Panc1 (cell line): ENCODE data around the gene ADAMTS18. TPM values are rescaled to one million over a fixed set of nuclear protein-coding genes. Genes with fewer than 3 reads are reported as not detected.

Source experiments
- ATAC-seq: fragments of 200-7000 bp; cut with Tn5 transposase; 2 replicates; pipeline ENCODE4 v1.9.1; 2020; ENCODE audit warnings: mild to moderate bottlenecking, moderate library complexity
- BruUV-seq: library from RNA; stranded (reverse); fragments of 400-500 nt; replicated peaks from 2 replicates; lab custom pipeline; 2021; lab: Mats Ljungman, UMichigan
- CTCF ChIA-PET: fragments of 300-600 bp; sonication (Branson Sonifier 250); formaldehyde crosslinking; loops from one replicate; lab custom pipeline; 2022; ENCODE audit warnings: antibody characterized with exemption; lab: Charles Lee
- POLR2A ChIA-PET: fragments of 300-600 bp; sonication (Branson Sonifier 250); formaldehyde crosslinking; loops from one replicate; lab custom pipeline; 2022; ENCODE audit warnings: antibody characterized with exemption; lab: Charles Lee
- DNase-seq: peaks from one replicate; pipeline ENCODE4 v3.0.0-alpha.2; 2010; ENCODE audit warnings: low read depth, low spot score
- H3K27ac ChIP-seq: 2 replicates; pipeline ENCODE4 v1.5.1; 2011; ENCODE audit warnings: mild to moderate bottlenecking, low read length, inconsistent platforms
- H3K27me3 ChIP-seq: fragments of 200-500 bp; sonication (Bioruptor generic); 2 replicates; pipeline ENCODE4 v1.6.0; 2014; ENCODE audit warnings: low read length, inconsistent platforms; ENCODE audit not compliant: control insufficient read depth, insufficient read depth
- H3K36me3 ChIP-seq: fragments of 200-500 bp; sonication (Bioruptor generic); 2 replicates; pipeline ENCODE4 v1.5.1; 2014; ENCODE audit warnings: inconsistent platforms, mild to moderate bottlenecking, low read length, moderate library complexity; ENCODE audit not compliant: control insufficient read depth, insufficient read depth
- H3K4me1 ChIP-seq: 2 replicates; pipeline ENCODE4 v1.5.1; 2011; ENCODE audit warnings: inconsistent platforms, mild to moderate bottlenecking, low read length, moderate library complexity; ENCODE audit not compliant: control insufficient read depth, insufficient read depth
- H3K4me3 ChIP-seq, 2 experiments: 2 replicates each; pipeline ENCODE4 v1.5.1; 2011 to 2012; ENCODE audit warnings: low read depth in 2 of 2, low read length in 2 of 2, mild to moderate bottlenecking in 2 of 2, inconsistent platforms in 1 of 2, moderate library complexity in 1 of 2
- H3K9me3 ChIP-seq: fragments of 200-500 bp; sonication (Bioruptor generic); 2 replicates; pipeline ENCODE4 v1.5.1; 2014; ENCODE audit warnings: low read depth, mild to moderate bottlenecking, inconsistent platforms, low read length, moderate library complexity; ENCODE audit not compliant: control insufficient read depth, insufficient read depth
- CTCF ChIP-seq: fragments of 450-650 bp; IDR thresholded peaks from 2 replicates; pipeline ENCODE4 v1.5.1; 2017; ENCODE audit warnings: mild to moderate bottlenecking
- POLR2AphosphoS5 ChIP-seq: IDR thresholded peaks from 2 replicates; pipeline ENCODE4 v1.6.1; 2012; ENCODE audit warnings: mild to moderate bottlenecking, low read depth, low read length, moderate library complexity
- REST ChIP-seq, 2 experiments: IDR thresholded peaks; 2 replicates each; pipeline ENCODE4 v1.6.1; 2011 to 2012; ENCODE audit warnings: low read depth in 2 of 2, control low read depth in 1 of 2, low read length in 1 of 2, mild to moderate bottlenecking in 1 of 2, moderate library complexity in 1 of 2; ENCODE audit not compliant: insufficient read depth in 1 of 2
- SIN3A ChIP-seq: IDR thresholded peaks from 2 replicates; pipeline ENCODE4 v1.6.1; 2012; ENCODE audit warnings: low read depth, mild to moderate bottlenecking, low read length, moderate library complexity, borderline replicate concordance; ENCODE audit not compliant: insufficient read depth
- TCF7L2 ChIP-seq: IDR thresholded peaks from 2 replicates; pipeline ENCODE4 v1.6.1; 2011; ENCODE audit warnings: mild to moderate bottlenecking, low read depth, low read length, inconsistent platforms
- in situ Hi-C: cut with HindIII; loops from 2 replicates; pipeline ENCODE4 v1.10.0; 2016; ENCODE audit warnings: low sequenced_read_pairs, low pct_unique_long_range_greater_than_20kb
- intact Hi-C: fragments of 100-400 bp; cut with micrococcal nuclease; formaldehyde crosslinking; loops from one replicate; pipeline ENCODE4 v1.10.0; 2022; ENCODE audit not compliant: unreplicated experiment
- total RNA-seq: library from RNA; stranded (reverse); gene quantifications from one replicate; pipeline ENCODE4 v1.2.1, GENCODE V29; 2021; ENCODE audit not compliant: unreplicated experiment

The ADAMTS18 gene
- total RNA-seq, 1 experiment from 2014 or later = not detected

GRCh38 chr16:77437859-77438258, 3.0 kb upstream of the ADAMTS18 start:
- ChIA-PET CTCF (interaction anchor here (0.6 kb wide), 1 partner anchor 83 kb away, joined by 3 read pairs; no protein-coding TSS in a partner anchor), POLR2A (no interaction called here)
- H3K4me1 ChIP-seq = peaks cover 3% of the 10 kb centered on the region; the same call in 1 of the 2 replicates
- H3K27me3 ChIP-seq = no peaks in the 10 kb centered on the region
- in situ Hi-C loops (no loop called here), intact Hi-C loops (loop anchor here (5.0 kb wide), 1 partner anchor 144 kb away; no protein-coding TSS in a partner anchor)
- no TSS peak for BruUV-seq
- no peak for ATAC-seq
- no peak overlapping the region for H3K4me3 ChIP-seq
- DNase-seq = no peak
- H3K36me3 ChIP-seq = no peaks in the 10 kb centered on the region
- no peaks in the 10 kb centered on the region for H3K9me3 ChIP-seq
- peak overlapping the region; percentile 66; the same call in 1 of the 2 replicates for H3K27ac ChIP-seq
- no peak for TF ChIP-seq REST (IDR thresholded peaks at IDR 0.05; ENCODE audit: insufficient read depth in 1 of 2, low read depth in 2 of 2, low read length in 1 of 2)
- no peak for TF ChIP-seq SIN3A
- TF ChIP-seq TCF7L2 = no peak
- peak; percentile 49; the same call in 1 of the 2 replicates for TF ChIP-seq CTCF
- TF ChIP-seq POLR2AphosphoS5 = no peak

GRCh38 chr16:77435272-77435820, 512 bp upstream of the ADAMTS18 start:
- Histone ChIP-seq H3K4me1 (peaks cover 3% of the 10 kb centered on the region; the same call in 1 of the 2 replicates), H3K4me3 (no peak overlapping the region), H3K27ac (no peak overlapping the region), H3K27me3 (no peaks in the 10 kb centered on the region), H3K36me3 (no peaks in the 10 kb centered on the region), H3K9me3 (no peaks in the 10 kb centered on the region)
- no peak for TF ChIP-seq CTCF
- no TSS peak for BruUV-seq
- POLR2A ChIA-PET = no interaction called here
- intact Hi-C loops = loop anchor here (5.0 kb wide), 1 partner anchor 147 kb away; no protein-coding TSS in a partner anchor
- CTCF ChIA-PET = no interaction called here
- in situ Hi-C loops = no loop called here
- no peak for DNase-seq
- no peak for ATAC-seq
